ENCODE results near the gene UBXN10. TPM values are rescaled to one million over a fixed set of nuclear protein-coding genes. Genes with fewer than 3 reads are reported as not detected.

Gene UBXN10
- polyA plus RNA-seq, 2 donors = 0.35 to 1.2 TPM

- H3K4me1 ChIP-seq (ENCODE audit: control insufficient read depth in 2 of 2, insufficient read depth in 2 of 2, low read length in 1 of 2) = peaks cover 0 to 6% of the 10 kb centered on the region in 2 donors
- H3K9me3 ChIP-seq (ENCODE audit: control insufficient read depth in 2 of 2, insufficient read depth in 1 of 2, low read depth in 1 of 2, low read length in 1 of 2) = no peaks in the 10 kb centered on the region
- no peak overlapping the region for H3K4me3 ChIP-seq (ENCODE audit: low read depth in 1 of 2, low read length in 2 of 2)
- no peak overlapping the region for H3K27ac ChIP-seq (ENCODE audit: low read depth in 2 of 2, low read length in 1 of 2)
- H3K36me3 ChIP-seq (ENCODE audit: control insufficient read depth in 2 of 2, insufficient read depth in 2 of 2, low read length in 1 of 2) = no peaks in the 10 kb centered on the region
- no peaks in the 10 kb centered on the region for H3K27me3 ChIP-seq (ENCODE audit: control insufficient read depth in 1 of 2, insufficient read depth in 2 of 2, low read length in 2 of 2)
- WGBS, 2 donors = 91% methylated on average over 7 of the region's 7 CpGs
Measured at GRCh38 chr1:20141466-20141865, 44.4 kb upstream of the UBXN10 start.

- WGBS, 2 donors = 83 to 84% methylated on average over 13 of the region's 13 CpGs
- Histone ChIP-seq H3K27me3 (ENCODE audit: control insufficient read depth in 1 of 2, insufficient read depth in 2 of 2, low read length in 2 of 2) (no peaks in the 10 kb centered on the region), H3K4me3 (ENCODE audit: low read depth in 1 of 2, low read length in 2 of 2) (no peak overlapping the region), H3K36me3 (ENCODE audit: control insufficient read depth in 2 of 2, insufficient read depth in 2 of 2, low read length in 1 of 2) (no peaks in the 10 kb centered on the region), H3K9me3 (ENCODE audit: control insufficient read depth in 2 of 2, insufficient read depth in 1 of 2, low read depth in 1 of 2, low read length in 1 of 2) (no peaks in the 10 kb centered on the region), H3K4me1 (ENCODE audit: control insufficient read depth in 2 of 2, insufficient read depth in 2 of 2, low read length in 1 of 2) (peaks cover 0 to 5% of the 10 kb centered on the region in 2 donors), H3K27ac (ENCODE audit: low read depth in 2 of 2, low read length in 1 of 2) (no peak overlapping the region)
Measured at GRCh38 chr1:20142001-20142710, 43.7 kb upstream of the UBXN10 start.

GRCh38 chr1:20143318-20143717 is 42.6 kb upstream of the UBXN10 start:
- WGBS, 2 donors = 87 to 92% methylated on average over 8 of the region's 8 CpGs
- Histone ChIP-seq H3K4me3 (ENCODE audit: low read depth in 1 of 2, low read length in 2 of 2) (no peak overlapping the region), H3K36me3 (ENCODE audit: control insufficient read depth in 2 of 2, insufficient read depth in 2 of 2, low read length in 1 of 2) (no peaks in the 10 kb centered on the region), H3K9me3 (ENCODE audit: control insufficient read depth in 2 of 2, insufficient read depth in 1 of 2, low read depth in 1 of 2, low read length in 1 of 2) (no peaks in the 10 kb centered on the region), H3K4me1 (ENCODE audit: control insufficient read depth in 2 of 2, insufficient read depth in 2 of 2, low read length in 1 of 2) (peaks cover 0 to 4% of the 10 kb centered on the region in 2 donors), H3K27me3 (ENCODE audit: control insufficient read depth in 1 of 2, insufficient read depth in 2 of 2, low read length in 2 of 2) (no peaks in the 10 kb centered on the region), H3K27ac (ENCODE audit: low read depth in 2 of 2, low read length in 1 of 2) (no peak overlapping the region)

- 56 to 65% methylated on average over 13 of the region's 13 CpGs for WGBS, 2 donors
- Histone ChIP-seq H3K4me3 (ENCODE audit: low read depth in 1 of 2, low read length in 2 of 2) (no peak overlapping the region), H3K27me3 (ENCODE audit: control insufficient read depth in 1 of 2, insufficient read depth in 2 of 2, low read length in 2 of 2) (no peaks in the 10 kb centered on the region), H3K9me3 (ENCODE audit: control insufficient read depth in 2 of 2, insufficient read depth in 1 of 2, low read depth in 1 of 2, low read length in 1 of 2) (no peaks in the 10 kb centered on the region), H3K36me3 (ENCODE audit: control insufficient read depth in 2 of 2, insufficient read depth in 2 of 2, low read length in 1 of 2) (no peaks in the 10 kb centered on the region), H3K4me1 (ENCODE audit: control insufficient read depth in 2 of 2, insufficient read depth in 2 of 2, low read length in 1 of 2) (peaks cover 0 to 4% of the 10 kb centered on the region in 2 donors), H3K27ac (ENCODE audit: low read depth in 2 of 2, low read length in 1 of 2) (no peak overlapping the region)
Measured at GRCh38 chr1:20143734-20144565, 41.9 kb upstream of the UBXN10 start.

- WGBS, 2 donors = 71 to 75% methylated on average over 13 of the region's 13 CpGs
- H3K9me3 ChIP-seq (ENCODE audit: control insufficient read depth in 2 of 2, insufficient read depth in 1 of 2, low read depth in 1 of 2, low read length in 1 of 2) = no peaks in the 10 kb centered on the region
- H3K36me3 ChIP-seq (ENCODE audit: control insufficient read depth in 2 of 2, insufficient read depth in 2 of 2, low read length in 1 of 2) = no peaks in the 10 kb centered on the region
- H3K27me3 ChIP-seq (ENCODE audit: control insufficient read depth in 1 of 2, insufficient read depth in 2 of 2, low read length in 2 of 2) = no peaks in the 10 kb centered on the region
- peaks cover 0 to 7% of the 10 kb centered on the region in 2 donors for H3K4me1 ChIP-seq (ENCODE audit: control insufficient read depth in 2 of 2, insufficient read depth in 2 of 2, low read length in 1 of 2)
- no peak overlapping the region for H3K27ac ChIP-seq (ENCODE audit: low read depth in 2 of 2, low read length in 1 of 2)
- no peak overlapping the region for H3K4me3 ChIP-seq (ENCODE audit: low read depth in 1 of 2, low read length in 2 of 2)
Measured at GRCh38 chr1:20147846-20148570, 37.9 kb upstream of the UBXN10 start.

- H3K4me3 ChIP-seq (ENCODE audit: low read depth in 1 of 2, low read length in 2 of 2) = no peak overlapping the region
- no peaks in the 10 kb centered on the region for H3K9me3 ChIP-seq (ENCODE audit: control insufficient read depth in 2 of 2, insufficient read depth in 1 of 2, low read depth in 1 of 2, low read length in 1 of 2)
- peaks cover 0 to 7% of the 10 kb centered on the region in 2 donors for H3K4me1 ChIP-seq (ENCODE audit: control insufficient read depth in 2 of 2, insufficient read depth in 2 of 2, low read length in 1 of 2)
- no peaks in the 10 kb centered on the region for H3K36me3 ChIP-seq (ENCODE audit: control insufficient read depth in 2 of 2, insufficient read depth in 2 of 2, low read length in 1 of 2)
- H3K27ac ChIP-seq (ENCODE audit: low read depth in 2 of 2, low read length in 1 of 2) = no peak overlapping the region
- WGBS, 2 donors = 86 to 89% methylated on average over 13 of the region's 13 CpGs
- H3K27me3 ChIP-seq (ENCODE audit: control insufficient read depth in 1 of 2, insufficient read depth in 2 of 2, low read length in 2 of 2) = no peaks in the 10 kb centered on the region
Measured at GRCh38 chr1:20148571-20149500, 37.1 kb upstream of the UBXN10 start.

- WGBS, 2 donors = 81 to 82% methylated on average over 27 of the region's 27 CpGs
- Histone ChIP-seq H3K4me1 (ENCODE audit: control insufficient read depth in 2 of 2, insufficient read depth in 2 of 2, low read length in 1 of 2) (peaks cover 0 to 5% of the 10 kb centered on the region in 2 donors), H3K27ac (ENCODE audit: low read depth in 2 of 2, low read length in 1 of 2) (no peak overlapping the region), H3K27me3 (ENCODE audit: control insufficient read depth in 1 of 2, insufficient read depth in 2 of 2, low read length in 2 of 2) (no peaks in the 10 kb centered on the region), H3K9me3 (ENCODE audit: control insufficient read depth in 2 of 2, insufficient read depth in 1 of 2, low read depth in 1 of 2, low read length in 1 of 2) (no peaks in the 10 kb centered on the region), H3K36me3 (ENCODE audit: control insufficient read depth in 2 of 2, insufficient read depth in 2 of 2, low read length in 1 of 2) (no peaks in the 10 kb centered on the region), H3K4me3 (ENCODE audit: low read depth in 1 of 2, low read length in 2 of 2) (no peak overlapping the region)
Measured at GRCh38 chr1:20149601-20150325, 36.1 kb upstream of the UBXN10 start.

- Histone ChIP-seq H3K4me3 (ENCODE audit: low read depth in 1 of 2, low read length in 2 of 2) (no peak overlapping the region), H3K27ac (ENCODE audit: low read depth in 2 of 2, low read length in 1 of 2) (no peak overlapping the region), H3K27me3 (ENCODE audit: control insufficient read depth in 1 of 2, insufficient read depth in 2 of 2, low read length in 2 of 2) (no peaks in the 10 kb centered on the region), H3K9me3 (ENCODE audit: control insufficient read depth in 2 of 2, insufficient read depth in 1 of 2, low read depth in 1 of 2, low read length in 1 of 2) (no peaks in the 10 kb centered on the region), H3K36me3 (ENCODE audit: control insufficient read depth in 2 of 2, insufficient read depth in 2 of 2, low read length in 1 of 2) (no peaks in the 10 kb centered on the region), H3K4me1 (ENCODE audit: control insufficient read depth in 2 of 2, insufficient read depth in 2 of 2, low read length in 1 of 2) (peaks cover 0 to 5% of the 10 kb centered on the region in 2 donors)
- 85 to 89% methylated on average over 8 of the region's 8 CpGs for WGBS, 2 donors
Measured at GRCh38 chr1:20150326-20150705, 35.6 kb upstream of the UBXN10 start.

Data from esophagus (tissue), 2 donors.